ENCODE measurements around the gene HECTD2.
"Not testable (repeated sequence)": the region's sequence is repeated elsewhere in the genome, so short reads cannot be mapped to it uniquely, and the experiment has no call there.

The HECTD2 gene

GRCh38 chr10:91409869-91410637 lies at the start of gene HECTD2:
HECTD2 (plus strand) TSS chr10:91410344; CDS start chr10:91410439, 95 bp downstream.
- in situ Hi-C loops (cut with MboI; ENCODE audit: low sequenced_read_pairs): no loop called here

GRCh38 chr10:91360461-91360860 lies 49.7 kb upstream of the HECTD2 start:
- in situ Hi-C loops (cut with MboI; ENCODE audit: low sequenced_read_pairs): no loop called here

- in situ Hi-C loops (cut with MboI; ENCODE audit: low sequenced_read_pairs): not testable (repeated sequence)
Observed at GRCh38 chr10:91365519-91365918, 44.6 kb upstream of the HECTD2 start.

GRCh38 chr10:91366704-91367103 lies 43.4 kb upstream of the HECTD2 start:
- in situ Hi-C loops (cut with MboI; ENCODE audit: low sequenced_read_pairs): no loop called here

- in situ Hi-C loops (cut with MboI; ENCODE audit: low sequenced_read_pairs): no loop called here
Observed at GRCh38 chr10:91367127-91367531, 43.0 kb upstream of the HECTD2 start.

GRCh38 chr10:91367558-91367957 lies 42.6 kb upstream of the HECTD2 start:
- in situ Hi-C loops (cut with MboI; ENCODE audit: low sequenced_read_pairs): no loop called here

- in situ Hi-C loops (cut with MboI; ENCODE audit: low sequenced_read_pairs): not testable (repeated sequence)
Observed at GRCh38 chr10:91369978-91370589, 40.1 kb upstream of the HECTD2 start.

GRCh38 chr10:91374052-91374451 lies 36.1 kb upstream of the HECTD2 start:
- in situ Hi-C loops (cut with MboI; ENCODE audit: low sequenced_read_pairs): no loop called here

GRCh38 chr10:91378061-91378460 lies 32.1 kb upstream of the HECTD2 start:
- in situ Hi-C loops (cut with MboI; ENCODE audit: low sequenced_read_pairs): loop anchor here (25.0 kb wide), 1 partner anchor 534 kb away; the partner anchor contains the start of genes BTAF1 and FGFBP3

GRCh38 chr10:91380873-91381256 lies 29.3 kb upstream of the HECTD2 start:
- in situ Hi-C loops (cut with MboI; ENCODE audit: low sequenced_read_pairs): loop anchor here (25.0 kb wide), 1 partner anchor 531 kb away; the partner anchor contains the start of genes BTAF1 and FGFBP3

GRCh38 chr10:91381257-91381891 lies 28.8 kb upstream of the HECTD2 start:
- in situ Hi-C loops (cut with MboI; ENCODE audit: low sequenced_read_pairs): loop anchor here (25.0 kb wide), 1 partner anchor 531 kb away; the partner anchor contains the start of genes BTAF1 and FGFBP3

GRCh38 chr10:91385306-91386085 lies 24.6 kb upstream of the HECTD2 start:
- in situ Hi-C loops (cut with MboI; ENCODE audit: low sequenced_read_pairs): loop anchor here (25.0 kb wide), 1 partner anchor 527 kb away; the partner anchor contains the start of genes BTAF1 and FGFBP3

- in situ Hi-C loops (cut with MboI; ENCODE audit: low sequenced_read_pairs): loop anchor here (25.0 kb wide), 1 partner anchor 522 kb away; the partner anchor contains the start of genes BTAF1 and FGFBP3
Observed at GRCh38 chr10:91389636-91390512, 20.3 kb upstream of the HECTD2 start.

GRCh38 chr10:91390513-91390825 lies 19.7 kb upstream of the HECTD2 start:
- in situ Hi-C loops (cut with MboI; ENCODE audit: low sequenced_read_pairs): loop anchor here (25.0 kb wide), 1 partner anchor 522 kb away; the partner anchor contains the start of genes BTAF1 and FGFBP3

- in situ Hi-C loops (cut with MboI; ENCODE audit: low sequenced_read_pairs): loop anchor here (25.0 kb wide), 1 partner anchor 520 kb away; the partner anchor contains the start of genes BTAF1 and FGFBP3
Observed at GRCh38 chr10:91391920-91392319, 18.2 kb upstream of the HECTD2 start.

GRCh38 chr10:91406322-91406721 lies 3.8 kb upstream of the HECTD2 start:
- in situ Hi-C loops (cut with MboI; ENCODE audit: low sequenced_read_pairs): no loop called here

- in situ Hi-C loops (cut with MboI; ENCODE audit: low sequenced_read_pairs): no loop called here
Observed at GRCh38 chr10:91409069-91409868, 875 bp upstream of the HECTD2 start.

- in situ Hi-C loops (cut with MboI; ENCODE audit: low sequenced_read_pairs): no loop called here
Observed at GRCh38 chr10:91410638-91411371, 661 bp downstream of the HECTD2 start.

All from HL-60/S4 (cell line).